ENCODE measurements around the gene STXBP1. TPM values are rescaled to one million over a fixed set of nuclear protein-coding genes. Genes with fewer than 3 reads are reported as not detected.

The STXBP1 gene
- total and polyA plus RNA-seq, 9 of the 15 experiments (the other 6 are each of a cell fraction or from before 2014, with no cell fraction given): 4.6 to 35.1 (median 9.7) TPM

- TF ChIP-seq ZNF121 (CRISPR knock-in tag; conservative IDR thresholded peaks at IDR 0.05): no peak
- no peak for TF ChIP-seq TCFL5 (CRISPR knock-in tag; conservative IDR thresholded peaks at IDR 0.05)
- TF ChIP-seq ZBTB17 (CRISPR knock-in tag; IDR thresholded peaks at IDR 0.05): no peak
Measured at GRCh38 chr9:127654619-127655018, 42.5 kb downstream of the STXBP1 start (continued).

- DNase-seq (ENCODE audit: extremely low read depth in 1 of 4, low spot score in 3 of 4) (no peak), FAIRE-seq (peak; percentile 54), ATAC-seq (no peak)
- no peak overlapping the region for H3K9ac ChIP-seq (ENCODE audit: insufficient read depth in 1 of 2, low read depth in 2 of 2, low read length in 2 of 2)
- WGBS (ENCODE audit: insufficient coverage, low coverage, missing lambda C conversion rate): 57% methylated on average over 5 of the region's 5 CpGs
- H3K9me1 ChIP-seq (ENCODE audit: control insufficient read depth, insufficient read depth, low read length): no peaks in the 10 kb centered on the region
- no TSS peak for BruUV-seq (replicated peaks)
- H3K27me3 ChIP-seq (ENCODE audit: control insufficient read depth in 2 of 2, insufficient read depth in 2 of 2, low read length in 2 of 2): no peaks in the 10 kb centered on the region
- H3K4me2 ChIP-seq (ENCODE audit: insufficient read depth, low read length): no peak overlapping the region
- no peak overlapping the region for H3K27ac ChIP-seq (ENCODE audit: extremely low read depth, low read depth, low read length)
- peaks cover 0 to 3% of the 10 kb centered on the region in 2 experiments; a peak in 2 of 5 replicates for H3K4me1 ChIP-seq (replicated peaks in 1 of 2; ENCODE audit: control insufficient read depth in 2 of 2, insufficient read depth in 2 of 2, low read length in 2 of 2)
- in situ Hi-C loops (cut with MboI): no loop called here
- CTCF ChIA-PET (ENCODE audit: low intra/inter-chr PET ratio): no interaction called here
- H3K79me2 ChIP-seq (ENCODE audit: control insufficient read depth, insufficient read depth, low read length): no peaks in the 10 kb centered on the region
- no peaks in the 10 kb centered on the region for H4K20me1 ChIP-seq (replicated peaks; ENCODE audit: control insufficient read depth, insufficient read depth, low read length)
- no peaks in the 10 kb centered on the region; the same call in 1 of the 2 replicates for H3K9me3 ChIP-seq (replicated peaks; ENCODE audit: control insufficient read depth, insufficient read depth, low read depth, low read length)
- POLR2A ChIA-PET: no interaction called here
- intact Hi-C loops (cut with micrococcal nuclease): no loop called here
- no peak overlapping the region for H2AFZ ChIP-seq (ENCODE audit: low read depth, low read length)
- peaks cover 40% of the 10 kb centered on the region; the same call in 2 of the 3 replicates for H3K36me3 ChIP-seq (ENCODE audit: control insufficient read depth, insufficient read depth, low read length)
- no peak overlapping the region for H3K4me3 ChIP-seq
- TF ChIP-seq SIX5 (IDR thresholded peaks at IDR 0.05; ENCODE audit: borderline replicate concordance in 1 of 2, insufficient read depth in 1 of 2, low read depth in 1 of 2, low read length in 2 of 2): no peak
- TF ChIP-seq ARID3B (CRISPR knock-in tag; IDR thresholded peaks at IDR 0.05; ENCODE audit: borderline replicate concordance): no peak
- no peak for TF ChIP-seq ID3 (CRISPR knock-in tag; IDR thresholded peaks at IDR 0.05)
- no peak for TF ChIP-seq ID3 (tag; IDR thresholded peaks at IDR 0.05)
- TF ChIP-seq NKRF (IDR thresholded peaks at IDR 0.05; ENCODE audit: borderline replicate concordance): no peak
- TF ChIP-seq TAF1 (IDR thresholded peaks at IDR 0.05; ENCODE audit: control insufficient read depth, extremely low read depth, insufficient read depth, low read length, severe bottlenecking): no peak
- no peak for TF ChIP-seq HDGF (IDR thresholded peaks at IDR 0.05)
- TF ChIP-seq ZNF140 (CRISPR knock-in tag; IDR thresholded peaks at IDR 0.05): no peak
- TF ChIP-seq ZNF253 (CRISPR knock-in tag; conservative IDR thresholded peaks at IDR 0.05): no peak
- TF ChIP-seq PTBP1 (IDR thresholded peaks at IDR 0.05; ENCODE audit: low read depth, low read length): no peak
- TF ChIP-seq ZNF408 (CRISPR knock-in tag; IDR thresholded peaks at IDR 0.05; ENCODE audit: low read depth): no peak
- TF ChIP-seq XRCC3 (IDR thresholded peaks at IDR 0.05): no peak
- TF ChIP-seq FOXA1 (IDR thresholded peaks at IDR 0.05; ENCODE audit: borderline replicate concordance): no peak
- no peak for TF ChIP-seq POLR2AphosphoS5 (IDR thresholded peaks at IDR 0.05; ENCODE audit: control insufficient read depth, insufficient read depth, low read depth, low read length)
- no peak for TF ChIP-seq HCFC1 (IDR thresholded peaks at IDR 0.05; ENCODE audit: low read depth, low read length)
- TF ChIP-seq CBFA2T3 (IDR thresholded peaks at IDR 0.05): no peak
- TF ChIP-seq ZNF586 (CRISPR knock-in tag; conservative IDR thresholded peaks at IDR 0.05): no peak
Measured at GRCh38 chr9:127658428-127658827, 46.4 kb downstream of the STXBP1 start.

Measured in K562 (cell line).